SK-N-SH (cell line): ENCODE data around the gene COL25A1. TPM values are rescaled to one million over a fixed set of nuclear protein-coding genes. Genes with fewer than 3 reads are reported as not detected.

Experiments used
- CTCF ChIA-PET: fragments of 300-600, 350-600 bp; formaldehyde crosslinking; extraction: SDS; loops from one replicate; lab custom pipeline; 2021; lab: Yijun Ruan, JAX
- POLR2A ChIA-PET: fragments of 350-600 bp; sonication (Branson Sonifier 250); formaldehyde crosslinking; extraction: SDS; loops from one replicate; lab custom pipeline; 2020; ENCODE audit warnings: antibody characterized with exemption, inconsistent platforms; lab: Yijun Ruan, JAX
- DNase-seq: peaks from one replicate; pipeline ENCODE4 v3.0.0; 2012
- H2AFZ ChIP-seq: fragments of 200-600 bp; sonication (generic); 2 replicates; pipeline ENCODE4 v1.8.1; 2016; ENCODE audit warnings: antibody characterized with exemption, mild to moderate bottlenecking, low read depth
- H3F3A ChIP-seq: fragments of 200-600 bp; sonication (generic); replicated peaks from 2 replicates; pipeline ENCODE3; 2016; ENCODE audit warnings: antibody characterized with exemption, mild to moderate bottlenecking; ENCODE audit not compliant: insufficient read depth
- H3K27ac ChIP-seq, 2 experiments: fragments of 200-500 bp in 1 of 2; fragments of 200-600 bp in 1 of 2; sonication (Bioruptor generic) in 1 of 2; sonication (generic), shearing (Covaris generic) in 1 of 2; 2 replicates each; pipeline versions ENCODE4 v1.5.1 to v1.6.1; 2014 to 2016; ENCODE audit warnings: low read depth in 2 of 2, inconsistent platforms in 1 of 2, low read length in 1 of 2, mild to moderate bottlenecking in 1 of 2, mixed read lengths in 1 of 2
- H3K27me3 ChIP-seq: fragments of 200-600 bp; sonication (generic), shearing (Covaris generic); 2 replicates; pipeline ENCODE4 v1.6.1; 2016; ENCODE audit warnings: mixed run types; ENCODE audit not compliant: insufficient read depth
- H3K36me3 ChIP-seq, 2 experiments: fragments of 200-500 bp in 1 of 2; fragments of 200-600 bp in 1 of 2; sonication (Bioruptor generic) in 1 of 2; sonication (generic) in 1 of 2; replicated peaks in 1 of 2; 2 replicates each; pipeline versions ENCODE3 to v1.5.1; 2014 to 2016; ENCODE audit warnings: low read length in 1 of 2, mild to moderate bottlenecking in 1 of 2; ENCODE audit not compliant: insufficient read depth in 2 of 2, control insufficient read depth in 1 of 2
- H3K4me1 ChIP-seq, 2 experiments: fragments of 200-500 bp in 1 of 2; fragments of 200-600 bp in 1 of 2; sonication (Bioruptor generic) in 1 of 2; sonication (generic), shearing (Covaris generic) in 1 of 2; 2 replicates each; pipeline versions ENCODE4 v1.5.1 to v1.6.1; 2014 to 2016; ENCODE audit warnings: low read depth in 1 of 2, low read length in 1 of 2, mixed run types in 1 of 2; ENCODE audit not compliant: insufficient read depth in 2 of 2, control insufficient read depth in 1 of 2
- H3K4me2 ChIP-seq: fragments of 200-600 bp; sonication (generic), shearing (Covaris generic); 2 replicates; pipeline ENCODE4 v1.6.1; 2017; ENCODE audit warnings: mixed run types
- H3K4me3 ChIP-seq, 2 experiments: fragments of 200-500 bp in 1 of 2; fragments of 200-600 bp in 1 of 2; sonication (Bioruptor generic) in 1 of 2; sonication (generic), shearing (Covaris generic) in 1 of 2; 2 replicates each; pipeline versions ENCODE4 v1.5.1 to v1.8.1; 2014 to 2016; ENCODE audit warnings: low read depth in 2 of 2, inconsistent platforms in 1 of 2, low read length in 1 of 2, mild to moderate bottlenecking in 1 of 2, mixed read lengths in 1 of 2, moderate library complexity in 1 of 2
- H3K79me2 ChIP-seq: fragments of 200-600 bp; sonication (generic); 2 replicates; pipeline ENCODE4 v1.8.1; 2017; ENCODE audit warnings: mild to moderate bottlenecking; ENCODE audit not compliant: insufficient read depth
- H3K9ac ChIP-seq: fragments of 200-600 bp; sonication (generic); 2 replicates; pipeline ENCODE4 v1.6.1; 2017; ENCODE audit warnings: mixed run types
- H3K9me2 ChIP-seq: fragments of 200-600 bp; sonication (generic); 2 replicates; pipeline ENCODE4 v1.6.1; 2017; ENCODE audit warnings: mixed run types
- H3K9me3 ChIP-seq: fragments of 200-600 bp; sonication (generic); 2 replicates; pipeline ENCODE4 v1.6.1; 2017; ENCODE audit warnings: mixed run types, mild to moderate bottlenecking, moderate library complexity
- H4K20me1 ChIP-seq: fragments of 200-600 bp; sonication (generic); 2 replicates; pipeline ENCODE4 v1.6.1; 2017; ENCODE audit warnings: mild to moderate bottlenecking, mixed run types; ENCODE audit not compliant: insufficient read depth
- ELF1 ChIP-seq: IDR thresholded peaks from 2 replicates; pipeline ENCODE4 v1.4.0; 2012
- FOSL2 ChIP-seq: IDR thresholded peaks from 2 replicates; pipeline ENCODE4 v1.4.0; 2012; ENCODE audit warnings: low read depth, mild to moderate bottlenecking, moderate library complexity, borderline replicate concordance
- FOXJ3 ChIP-seq: sonication (generic); formaldehyde crosslinking; IDR thresholded peaks from 2 replicates; pipeline ENCODE4 v1.5.1; 2020; ENCODE audit warnings: mild to moderate bottlenecking, missing genetic modification reagents
- GABPA ChIP-seq: IDR thresholded peaks from 2 replicates; pipeline ENCODE4 v1.4.0; 2012; ENCODE audit warnings: low read depth, mild to moderate bottlenecking
- GATA2 ChIP-seq: sonication (generic); formaldehyde crosslinking; IDR thresholded peaks from 2 replicates; pipeline ENCODE4 v1.5.0; 2020; ENCODE audit warnings: mild to moderate bottlenecking, missing genetic modification reagents
- MXI1 ChIP-seq: IDR thresholded peaks from 2 replicates; pipeline ENCODE4 v1.6.1; 2012; ENCODE audit warnings: mild to moderate bottlenecking, low read depth, low read length, improper control_type of control experiment
- NFIC ChIP-seq: IDR thresholded peaks from 2 replicates; pipeline ENCODE4 v1.4.0; 2012; ENCODE audit warnings: borderline replicate concordance
- POLR2AphosphoS5 ChIP-seq: IDR thresholded peaks from 2 replicates; pipeline ENCODE4 v1.6.1; 2012; ENCODE audit warnings: low read depth, low read length
- RAD21 ChIP-seq: IDR thresholded peaks from 2 replicates; pipeline ENCODE4 v1.6.1; 2012; ENCODE audit warnings: mild to moderate bottlenecking, low read length
- RCOR1 ChIP-seq: fragments of 150-350 bp; IDR thresholded peaks from 2 replicates; pipeline ENCODE4 v1.6.1; 2017; ENCODE audit warnings: antibody characterized with exemption, low read length
- RXRA ChIP-seq: IDR thresholded peaks from 2 replicates; pipeline ENCODE4 v1.4.0; 2012; ENCODE audit warnings: low read depth, mild to moderate bottlenecking, borderline replicate concordance
- SMC3 ChIP-seq: IDR thresholded peaks from 2 replicates; pipeline ENCODE4 v1.6.1; 2012; ENCODE audit warnings: low read depth, low read length, improper control_type of control experiment
- TAF1 ChIP-seq: IDR thresholded peaks from 2 replicates; pipeline ENCODE4 v1.6.1; 2012; ENCODE audit warnings: low read depth, mild to moderate bottlenecking, low read length, moderate library complexity, borderline replicate concordance
- TEAD4 ChIP-seq: IDR thresholded peaks from 2 replicates; pipeline ENCODE4 v1.4.0; 2012; ENCODE audit warnings: mild to moderate bottlenecking, borderline replicate concordance; ENCODE audit not compliant: insufficient read depth
- YY1 ChIP-seq: IDR thresholded peaks from 2 replicates; pipeline ENCODE4 v1.4.0; 2012; ENCODE audit warnings: low read depth, mild to moderate bottlenecking
- WGBS: methylation state at CpG from one replicate; pipeline ENCODE4 v1.1.6; 2017; ENCODE audit warnings: low lambda C conversion rate; 5-methylcytosine and 5-hydroxymethylcytosine counted together
- polyA plus RNA-seq, 3 experiments: library from polyadenylated mRNA; depleted of rRNA; stranded (reverse); fragments of >200 nt; gene quantifications; 2 replicates each; pipeline ENCODE4 v1.2.3, GENCODE V29; 2012
- TF ChIP-seq, protein P1 (sequence below): IDR thresholded peaks from 2 replicates; pipeline ENCODE4; 2012
- TF ChIP-seq, protein P2 (sequence below): IDR thresholded peaks from 2 replicates; pipeline ENCODE4 v1.4.0; 2012; ENCODE audit warnings: low read depth

COL25A1 gene
- polyA plus RNA-seq, 1 of the 3 experiments (the other 2 are of a cell fraction), result not detected

DNA sequence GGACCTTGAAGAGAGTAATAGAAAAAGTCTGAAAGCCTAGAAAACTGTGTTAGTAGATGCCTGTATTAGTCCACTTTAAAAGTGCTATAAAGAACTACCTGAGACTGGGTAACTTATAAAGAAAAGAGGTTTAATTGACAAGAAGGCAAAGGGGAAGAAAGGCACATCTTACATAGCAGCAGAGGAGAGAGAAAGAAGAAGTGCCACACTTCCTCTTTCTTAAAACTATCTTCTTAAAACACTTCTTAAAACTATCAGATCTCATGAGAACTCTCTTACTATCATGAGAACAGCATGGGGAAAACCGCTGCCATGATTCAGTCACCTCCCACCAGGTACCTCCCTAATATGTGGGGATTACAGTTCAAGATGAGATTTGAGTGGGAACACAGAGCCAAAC is 18.8 kb upstream of the COL25A1 start (continued):
- TF ChIP-seq YY1, result no peak

DNA sequence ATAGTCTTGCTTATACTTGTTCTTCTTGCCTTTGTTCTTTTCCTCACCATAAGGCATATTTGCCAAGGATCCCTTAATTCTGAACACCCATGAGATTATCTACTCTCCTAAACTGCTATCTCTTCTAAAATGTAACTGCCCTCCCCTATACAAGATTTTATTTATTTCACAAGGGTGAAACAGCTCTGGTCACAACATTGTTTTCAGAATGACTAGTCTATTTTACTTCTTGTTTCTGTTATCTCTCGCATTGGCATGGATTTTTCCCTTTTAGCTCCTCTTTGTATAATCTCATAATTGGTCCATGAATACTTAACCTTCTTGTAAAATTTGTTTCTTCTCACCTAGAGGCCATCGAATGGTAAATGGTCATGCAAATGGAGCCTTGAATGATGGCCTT is 17.2 kb upstream of the COL25A1 start:
- DNase-seq, result no peak
- CTCF ChIA-PET, result interaction anchor here (0.5 kb wide), 1 partner anchor 428 kb away, joined by 3 read pairs; no protein-coding TSS in a partner anchor
- 24% methylated on average over 2 of the region's 2 CpGs for WGBS
- no peaks in the 10 kb centered on the region for H3K36me3 ChIP-seq
- H3F3A ChIP-seq, result no peaks in the 10 kb centered on the region
- H3K9me3 ChIP-seq, result no peaks in the 10 kb centered on the region
- no peak overlapping the region for H3K4me3 ChIP-seq
- H3K27ac ChIP-seq, result no peak overlapping the region
- no peak for TF ChIP-seq GATA2 (CRISPR knock-in tag)
- TF ChIP-seq NFIC, result no peak
- no peak for TF ChIP-seq TAF1
- no peaks in the 10 kb centered on the region for H3K9me2 ChIP-seq
- H3K4me2 ChIP-seq, result no peak overlapping the region
- H3K9ac ChIP-seq, result no peak overlapping the region
- POLR2A ChIA-PET, result no interaction called here
- H2AFZ ChIP-seq, result no peak overlapping the region
- no peaks in the 10 kb centered on the region for H3K79me2 ChIP-seq
- H3K4me1 ChIP-seq, result no peaks in the 10 kb centered on the region
- H4K20me1 ChIP-seq, result no peaks in the 10 kb centered on the region
- H3K27me3 ChIP-seq, result no peaks in the 10 kb centered on the region

DNA sequence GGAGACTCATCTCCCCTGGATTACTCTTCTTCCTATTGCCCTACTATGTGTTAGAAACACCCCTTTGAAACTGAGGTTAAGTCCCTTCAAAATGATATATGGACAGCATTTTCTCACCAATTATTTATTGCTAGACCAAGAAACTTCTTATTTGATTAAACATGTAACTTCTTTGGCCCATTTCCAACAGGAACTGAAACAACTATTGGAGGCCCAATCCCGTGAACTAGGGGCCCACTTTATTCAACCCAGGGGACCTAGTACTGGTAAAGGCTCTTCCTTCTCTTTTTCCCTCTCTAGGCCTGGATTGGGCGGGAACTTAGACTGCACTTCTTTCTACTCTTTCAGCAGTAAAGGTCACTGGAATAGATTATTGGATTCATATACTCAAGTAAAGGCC is 16.7 kb upstream of the COL25A1 start:
- H3K79me2 ChIP-seq, result no peaks in the 10 kb centered on the region
- no peak for DNase-seq
- TF ChIP-seq RCOR1, result no peak
- no peak for TF ChIP-seq RAD21
- no peak for TF ChIP-seq GABPA
- no peak for TF ChIP-seq FOXJ3 (CRISPR knock-in tag)
- TF ChIP-seq, protein P1, sequence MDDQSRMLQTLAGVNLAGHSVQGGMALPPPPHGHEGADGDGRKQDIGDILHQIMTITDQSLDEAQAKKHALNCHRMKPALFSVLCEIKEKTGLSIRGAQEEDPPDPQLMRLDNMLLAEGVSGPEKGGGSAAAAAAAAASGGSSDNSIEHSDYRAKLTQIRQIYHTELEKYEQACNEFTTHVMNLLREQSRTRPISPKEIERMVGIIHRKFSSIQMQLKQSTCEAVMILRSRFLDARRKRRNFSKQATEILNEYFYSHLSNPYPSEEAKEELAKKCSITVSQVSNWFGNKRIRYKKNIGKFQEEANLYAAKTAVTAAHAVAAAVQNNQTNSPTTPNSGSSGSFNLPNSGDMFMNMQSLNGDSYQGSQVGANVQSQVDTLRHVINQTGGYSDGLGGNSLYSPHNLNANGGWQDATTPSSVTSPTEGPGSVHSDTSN, result no peak
- TF ChIP-seq ELF1, result no peak
- no peak for TF ChIP-seq POLR2AphosphoS5
- no peak for TF ChIP-seq TAF1
- no peak for TF ChIP-seq TEAD4
- no peak for TF ChIP-seq SMC3
- TF ChIP-seq, protein P2, sequence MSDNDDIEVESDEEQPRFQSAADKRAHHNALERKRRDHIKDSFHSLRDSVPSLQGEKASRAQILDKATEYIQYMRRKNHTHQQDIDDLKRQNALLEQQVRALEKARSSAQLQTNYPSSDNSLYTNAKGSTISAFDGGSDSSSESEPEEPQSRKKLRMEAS, result no peak
- TF ChIP-seq RXRA, result no peak
- no peak for TF ChIP-seq MXI1
- TF ChIP-seq FOSL2, result no peak
- no peak overlapping the region for H3K27ac ChIP-seq
- H3K36me3 ChIP-seq, result no peaks in the 10 kb centered on the region
- H3K4me1 ChIP-seq, result no peaks in the 10 kb centered on the region
- H3K4me3 ChIP-seq, result no peak overlapping the region
- H2AFZ ChIP-seq, result no peak overlapping the region
- no peak overlapping the region for H3K9ac ChIP-seq
- H3K4me2 ChIP-seq, result no peak overlapping the region
- WGBS, result 0% methylated on average over 2 of the region's 2 CpGs
- H3F3A ChIP-seq, result no peaks in the 10 kb centered on the region
- CTCF ChIA-PET, result no interaction called here
- no peaks in the 10 kb centered on the region for H4K20me1 ChIP-seq
- no peaks in the 10 kb centered on the region for H3K9me2 ChIP-seq
- H3K9me3 ChIP-seq, result no peaks in the 10 kb centered on the region
- no peaks in the 10 kb centered on the region for H3K27me3 ChIP-seq
- POLR2A ChIA-PET, result no interaction called here
